Left ventricle myocardium inferior (tissue), 1 donor: ENCODE measurements around the gene DCDC1. TPM values are rescaled to one million over a fixed set of nuclear protein-coding genes. Genes with fewer than 3 reads are reported as not detected.

Experiments
- DNase-seq: peaks from one replicate; pipeline ENCODE4 v3.0.0-alpha.2; 2020
- H3K27ac ChIP-seq: fragments of 200-600 bp; replicated peaks from 2 replicates; pipeline ENCODE4 v1.8.0; 2021
- H3K27me3 ChIP-seq: fragments of 200-600 bp; 2 replicates; pipeline ENCODE4 v1.8.0; 2021; ENCODE audit warnings: low read depth
- H3K36me3 ChIP-seq: fragments of 200-600 bp; 2 replicates; pipeline ENCODE4 v1.8.0; 2021
- H3K4me1 ChIP-seq: fragments of 200-600 bp; 2 replicates; pipeline ENCODE4 v1.8.0; 2021
- H3K4me3 ChIP-seq: fragments of 200-600 bp; 2 replicates; pipeline ENCODE4 v1.8.0; 2021; ENCODE audit warnings: mild to moderate bottlenecking, moderate library complexity
- H3K9me3 ChIP-seq: fragments of 200-600 bp; replicated peaks from 2 replicates; pipeline ENCODE4 v1.8.0; 2021
- CTCF ChIP-seq: fragments of 200-600 bp; IDR thresholded peaks from 2 replicates; pipeline ENCODE4 v1.8.0; 2021; ENCODE audit warnings: antibody characterized with exemption, mild to moderate bottlenecking, borderline replicate concordance
- intact Hi-C: fragments of 100-400 bp; cut with micrococcal nuclease; formaldehyde crosslinking; loops from one replicate; pipeline ENCODE4 v1.11.0; 2022
- total RNA-seq: library from RNA; stranded (reverse); fragmentation: NEBNext Ultra II Directional; extraction: Animal tissue kit (Norgen Biotek cat#: 25700); gene quantifications from one replicate; pipeline ENCODE4 v1.2.1, GENCODE V29; 2021
- donor health status: DM: no; HTN: yes; CAD: no; lungs with severe emphysema.

The DCDC1 gene
- total RNA-seq, 1 donor from 2014 or later, result not detected

GRCh38 chr11:30821438-30821965 lies 548.0 kb downstream of the DCDC1 start:
- intact Hi-C loops, result no loop called here
- Histone ChIP-seq H3K36me3 (no peaks in the 10 kb centered on the region), H3K9me3 (no peaks in the 10 kb centered on the region), H3K27me3 (no peaks in the 10 kb centered on the region), H3K27ac (no peak overlapping the region), H3K4me3 (no peak overlapping the region), H3K4me1 (peaks cover 12% of the 10 kb centered on the region)
- no peak for TF ChIP-seq CTCF
- no peak for DNase-seq

DNA sequence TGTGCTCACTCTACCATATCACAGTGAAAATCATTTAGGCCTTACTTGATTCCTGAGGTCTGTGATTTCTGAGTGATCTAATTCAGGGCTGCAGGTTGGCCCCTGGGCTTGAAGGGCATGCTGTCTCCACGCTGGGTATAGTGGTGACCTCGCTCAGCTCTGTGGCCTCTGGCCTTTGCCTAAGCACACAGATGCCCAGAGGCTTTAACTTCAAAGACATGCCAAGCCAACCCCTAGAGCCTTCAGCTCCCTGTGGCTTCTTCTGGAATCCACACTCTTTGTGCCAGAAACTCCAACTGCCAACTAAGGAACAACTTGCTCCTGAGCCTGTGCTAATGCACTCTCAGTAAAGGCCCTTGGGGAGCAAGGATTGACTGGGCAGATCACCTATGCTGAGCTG lies 550.8 kb downstream of the DCDC1 start:
- TF ChIP-seq CTCF, result no peak
- no peak overlapping the region for H3K27ac ChIP-seq
- no peak overlapping the region for H3K4me3 ChIP-seq
- intact Hi-C loops, result no loop called here
- H3K9me3 ChIP-seq, result no peaks in the 10 kb centered on the region
- no peaks in the 10 kb centered on the region for H3K36me3 ChIP-seq
- no peaks in the 10 kb centered on the region for H3K27me3 ChIP-seq
- DNase-seq, result no peak
- H3K4me1 ChIP-seq, result peaks cover 18% of the 10 kb centered on the region

- Histone ChIP-seq H3K27me3 (no peaks in the 10 kb centered on the region), H3K27ac (peak overlapping the region; percentile 58), H3K36me3 (no peaks in the 10 kb centered on the region), H3K4me3 (no peak overlapping the region), H3K9me3 (no peaks in the 10 kb centered on the region), H3K4me1 (peaks cover 18% of the 10 kb centered on the region)
- intact Hi-C loops, result no loop called here
- DNase-seq, result no peak
- no peak for TF ChIP-seq CTCF
Measured at GRCh38 chr11:30816959-30817880, 552.3 kb downstream of the DCDC1 start.

- Histone ChIP-seq H3K4me1 (peaks cover 18% of the 10 kb centered on the region), H3K4me3 (no peak overlapping the region), H3K9me3 (no peaks in the 10 kb centered on the region), H3K27me3 (no peaks in the 10 kb centered on the region), H3K36me3 (no peaks in the 10 kb centered on the region), H3K27ac (no peak overlapping the region)
- no peak for TF ChIP-seq CTCF
- no peak for DNase-seq
- intact Hi-C loops, result no loop called here
Measured at GRCh38 chr11:30815619-30816018, 553.9 kb downstream of the DCDC1 start.

DNA sequence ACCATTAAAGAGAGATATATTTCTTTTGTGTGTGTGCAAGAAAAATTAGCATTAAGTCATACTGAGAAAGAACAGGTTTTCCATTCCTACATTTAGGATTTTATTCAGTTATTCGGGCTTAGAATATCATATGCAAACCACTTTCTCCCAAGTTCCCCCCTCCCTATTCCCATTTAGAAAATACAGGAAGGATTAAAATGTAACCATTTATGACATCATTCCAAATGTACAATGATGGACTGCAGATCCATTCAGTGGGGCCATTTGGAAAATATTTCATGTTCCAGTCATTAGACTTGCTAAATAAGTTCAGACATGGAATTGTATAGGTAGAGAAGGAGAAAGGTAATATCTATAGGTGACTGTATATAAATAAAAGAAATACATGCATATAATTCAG lies 554.8 kb downstream of the DCDC1 start:
- no peak for DNase-seq
- H3K27me3 ChIP-seq, result no peaks in the 10 kb centered on the region
- no peaks in the 10 kb centered on the region for H3K9me3 ChIP-seq
- no peak overlapping the region for H3K4me3 ChIP-seq
- no peak overlapping the region for H3K27ac ChIP-seq
- intact Hi-C loops, result no loop called here
- no peak for TF ChIP-seq CTCF
- peaks cover 18% of the 10 kb centered on the region for H3K4me1 ChIP-seq
- no peaks in the 10 kb centered on the region for H3K36me3 ChIP-seq

Other genes starting within 250 kb of the DCDC1 start
- gene DNAJC24, start 121 bp upstream of the DCDC1 start, total RNA-seq, result 22.9 TPM
- 30.6 TPM for gene IMMP1L, start 139.9 kb upstream of the DCDC1 start, total RNA-seq
- 13.6 TPM for gene ELP4, start 140.0 kb upstream of the DCDC1 start, total RNA-seq